AG09309 (cell line): ENCODE measurements around the gene OR7G2.

Source experiments
- DNase-seq: peaks from one replicate; pipeline ENCODE4 v3.0.0-alpha.2; 2010; ENCODE audit warnings: low read depth
- H3K4me3 ChIP-seq: 2 replicates; pipeline ENCODE4 v1.5.1; 2011; ENCODE audit warnings: mild to moderate bottlenecking, low read depth, low read length, moderate library complexity; ENCODE audit not compliant: control insufficient read depth
- TF ChIP-seq, protein P1 (sequence below): IDR thresholded peaks from 2 replicates; pipeline ENCODE4 v1.5.1; 2011; ENCODE audit warnings: mild to moderate bottlenecking, low read depth, low read length, inconsistent platforms; ENCODE audit not compliant: insufficient read depth, control insufficient read depth; ENCODE audit errors: missing control alignments

OR7G2 gene

DNA sequence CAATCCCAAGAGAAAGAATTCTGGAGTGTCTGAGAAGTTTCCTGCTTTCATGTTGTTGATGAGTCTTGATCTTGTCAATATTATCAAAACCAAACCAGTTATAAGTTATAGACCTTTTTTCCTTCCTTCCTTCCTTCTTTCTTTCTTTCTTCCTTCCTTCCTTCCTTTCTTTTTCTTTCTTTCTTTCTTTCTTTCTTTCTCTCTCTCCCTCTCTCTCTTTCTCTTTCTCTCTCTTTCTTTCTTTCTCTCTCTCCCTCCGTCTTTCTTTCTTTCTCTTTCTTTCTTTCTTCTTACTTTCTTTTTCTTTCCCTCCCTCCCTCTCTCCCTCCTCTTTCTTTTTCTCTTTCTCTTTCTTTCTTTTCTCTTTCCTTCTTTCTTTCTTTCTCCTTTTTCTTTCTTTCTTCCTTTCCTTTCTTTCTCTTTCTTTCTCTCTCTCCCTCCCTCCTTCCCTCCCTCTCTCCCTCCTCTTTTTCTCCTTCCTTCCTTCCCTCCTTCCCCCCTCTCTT, 19.7 kb upstream of the OR7G2 start, which contains the start of gene OR7G3:
OR7G3 (minus strand) TSS at position 51 of the 506 bp plus-strand sequence; CDS start at position 51, 0 bp downstream.
- no peak within 1 kb of the TSS for H3K4me3 ChIP-seq
- TF ChIP-seq, protein P1, sequence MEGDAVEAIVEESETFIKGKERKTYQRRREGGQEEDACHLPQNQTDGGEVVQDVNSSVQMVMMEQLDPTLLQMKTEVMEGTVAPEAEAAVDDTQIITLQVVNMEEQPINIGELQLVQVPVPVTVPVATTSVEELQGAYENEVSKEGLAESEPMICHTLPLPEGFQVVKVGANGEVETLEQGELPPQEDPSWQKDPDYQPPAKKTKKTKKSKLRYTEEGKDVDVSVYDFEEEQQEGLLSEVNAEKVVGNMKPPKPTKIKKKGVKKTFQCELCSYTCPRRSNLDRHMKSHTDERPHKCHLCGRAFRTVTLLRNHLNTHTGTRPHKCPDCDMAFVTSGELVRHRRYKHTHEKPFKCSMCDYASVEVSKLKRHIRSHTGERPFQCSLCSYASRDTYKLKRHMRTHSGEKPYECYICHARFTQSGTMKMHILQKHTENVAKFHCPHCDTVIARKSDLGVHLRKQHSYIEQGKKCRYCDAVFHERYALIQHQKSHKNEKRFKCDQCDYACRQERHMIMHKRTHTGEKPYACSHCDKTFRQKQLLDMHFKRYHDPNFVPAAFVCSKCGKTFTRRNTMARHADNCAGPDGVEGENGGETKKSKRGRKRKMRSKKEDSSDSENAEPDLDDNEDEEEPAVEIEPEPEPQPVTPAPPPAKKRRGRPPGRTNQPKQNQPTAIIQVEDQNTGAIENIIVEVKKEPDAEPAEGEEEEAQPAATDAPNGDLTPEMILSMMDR = no peak
- no peak for DNase-seq

DNA sequence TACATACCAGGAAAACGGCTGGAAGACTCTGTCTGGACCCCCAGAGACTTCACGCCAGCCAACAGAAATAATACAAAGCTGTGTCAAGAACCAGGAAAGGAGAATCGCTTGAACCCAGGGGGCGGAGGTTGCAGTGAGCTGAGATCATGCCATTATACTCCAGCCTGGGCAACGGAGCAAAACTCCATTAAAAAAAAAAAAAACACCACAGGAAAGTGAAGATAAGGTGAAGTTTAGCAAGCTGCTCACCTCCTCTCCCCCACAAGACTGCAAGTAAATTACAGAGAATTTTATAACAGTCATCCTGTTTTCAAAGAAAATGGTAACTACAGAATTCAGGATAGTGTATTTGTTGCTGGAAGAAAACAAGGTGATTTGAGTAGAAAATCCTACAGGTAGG, 9.3 kb upstream of the OR7G2 start:
- no peak for DNase-seq
- H3K4me3 ChIP-seq = no peak overlapping the region
- TF ChIP-seq, protein P1 = no peak

DNA sequence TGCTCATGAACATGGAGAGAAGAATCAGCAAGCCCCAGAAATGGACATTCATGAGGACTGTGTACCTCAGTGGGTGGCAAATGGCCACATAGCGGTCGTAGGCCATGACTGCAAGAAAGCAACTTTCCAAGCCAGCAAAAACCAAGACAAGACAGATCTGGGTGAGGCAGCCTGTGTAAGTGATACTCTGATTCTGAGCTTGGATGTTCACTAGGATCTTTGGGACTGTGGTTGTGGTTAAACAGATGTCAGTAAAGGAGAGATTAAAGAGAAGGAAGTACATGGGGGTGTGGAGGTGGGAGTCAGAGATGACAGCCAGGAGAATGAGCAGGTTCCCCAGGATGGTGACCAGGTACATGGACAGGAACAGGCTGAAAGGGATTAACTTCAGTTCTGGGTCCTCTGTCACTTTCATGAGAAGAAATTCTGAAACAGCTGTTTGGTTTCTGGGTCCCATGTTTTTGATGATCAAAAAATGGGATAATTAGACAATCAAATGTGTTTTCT, 8.1 kb upstream of the OR7G2 start, which contains the start of gene OR7G1:
OR7G1 (minus strand) TSS at position 457 of the 507 bp plus-strand sequence; CDS start at position 457, 0 bp downstream.
- DNase-seq = no peak
- H3K4me3 ChIP-seq = no peak within 1 kb of the TSS
- TF ChIP-seq, protein P1 = no peak

DNA sequence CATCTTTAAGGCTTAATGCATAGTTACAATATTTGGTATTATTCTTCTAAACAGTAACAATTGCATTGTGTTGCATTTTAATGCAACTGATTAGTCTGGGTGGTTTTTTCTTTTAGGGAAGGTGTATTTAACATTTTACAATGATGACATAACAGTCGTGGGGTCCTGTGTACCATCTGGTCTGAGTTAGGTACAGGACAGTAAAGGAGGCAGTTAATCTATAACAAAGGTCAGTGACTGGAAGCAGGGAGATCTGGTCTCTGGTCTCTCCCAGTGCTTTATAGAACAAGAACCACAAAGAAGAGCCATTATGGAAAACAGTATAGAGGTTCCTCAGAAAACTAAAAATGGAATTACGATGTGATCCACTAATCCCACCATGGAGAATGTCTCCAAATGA, 2.7 kb upstream of the OR7G2 start:
- TF ChIP-seq, protein P1 = no peak
- no peak overlapping the region for H3K4me3 ChIP-seq
- DNase-seq = no peak

DNA sequence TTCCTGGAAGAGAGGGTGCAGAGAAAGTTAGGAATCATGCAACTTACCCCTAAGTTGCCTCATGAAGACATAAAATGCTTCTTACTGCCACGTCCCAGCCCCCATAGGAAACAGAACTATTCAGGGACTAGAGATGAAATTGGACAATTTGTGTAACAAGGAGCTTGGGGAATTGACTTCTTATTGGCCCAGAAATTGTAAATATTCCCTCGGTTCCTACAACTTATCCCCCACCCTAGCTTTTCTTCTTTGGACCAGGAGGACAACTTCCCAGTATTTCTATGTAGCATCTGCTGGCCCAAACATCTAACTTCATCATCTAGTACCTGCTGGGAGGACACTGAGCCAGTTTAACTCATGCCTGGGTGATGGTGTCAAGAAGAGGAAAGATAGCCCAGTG, 20.5 kb downstream of the OR7G2 start, which contains the start of gene OR1M1:
OR1M1 (plus strand) TSS at position 301 of the 400 bp plus-strand sequence. CDS start 6,184 bp downstream, outside the sequence.
- H3K4me3 ChIP-seq = no peak within 1 kb of the TSS
- DNase-seq = no peak
- TF ChIP-seq, protein P1 = no peak

DNA sequence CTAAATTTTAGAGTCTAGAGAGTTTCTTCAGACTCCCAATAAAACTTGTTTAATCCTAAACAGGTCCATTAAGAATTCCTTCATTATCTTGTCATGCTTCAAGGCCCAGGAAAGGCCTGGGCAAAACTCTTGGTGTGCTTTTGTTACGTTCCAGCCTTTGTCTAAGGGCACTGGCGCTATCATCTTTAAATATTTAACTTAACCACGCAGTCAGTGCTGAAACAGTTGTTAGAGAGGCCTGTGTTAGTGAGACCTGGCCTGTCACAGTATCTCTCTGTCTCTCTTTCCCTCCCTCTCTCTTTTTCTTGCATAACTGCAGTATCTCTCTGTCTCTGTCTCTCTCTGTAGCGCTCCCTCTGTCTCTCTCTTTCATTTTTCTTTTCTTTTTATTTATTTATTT, 28.6 kb downstream of the OR7G2 start:
- DNase-seq = no peak
- TF ChIP-seq, protein P1 = no peak
- no peak overlapping the region for H3K4me3 ChIP-seq
